ENCODE data around the gene BRME1.

The BRME1 gene

DNA sequence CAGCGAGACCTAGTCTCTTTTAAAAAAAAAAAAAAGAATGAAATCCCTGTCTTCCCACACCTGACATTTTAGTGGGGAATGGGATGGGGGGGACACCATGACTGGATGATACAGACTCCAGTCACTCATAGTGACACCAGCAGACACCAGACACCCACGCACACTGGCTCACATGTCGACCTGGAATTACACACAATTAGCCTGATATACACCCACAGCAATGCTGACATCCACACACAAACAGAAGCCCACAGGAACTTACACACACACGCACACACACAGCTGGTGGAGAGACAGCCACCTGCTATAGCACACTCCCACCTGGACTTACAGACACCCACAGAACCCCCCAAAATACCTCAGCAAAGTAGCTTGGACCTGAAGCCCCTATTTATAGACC, 37.3 kb downstream of the BRME1 start:
- DNase-seq (ENCODE audit: extremely low spot score), result no peak
- ChIA-PET POLR2A (interaction anchor here (0.7 kb wide), 1 partner anchor 71 kb away, joined by 3 read pairs; no protein-coding TSS in a partner anchor), CTCF (interaction anchor here (1.0 to 1.5 kb wide), 2 partner anchors 10 to 84 kb away, joined by 3 to 6 read pairs; no protein-coding TSS in a partner anchor)
- TF ChIP-seq CTCF (IDR thresholded peaks at IDR 0.05; ENCODE audit: control extremely low read depth, extremely low read depth, low read depth, missing control alignments), result no peak

DNA sequence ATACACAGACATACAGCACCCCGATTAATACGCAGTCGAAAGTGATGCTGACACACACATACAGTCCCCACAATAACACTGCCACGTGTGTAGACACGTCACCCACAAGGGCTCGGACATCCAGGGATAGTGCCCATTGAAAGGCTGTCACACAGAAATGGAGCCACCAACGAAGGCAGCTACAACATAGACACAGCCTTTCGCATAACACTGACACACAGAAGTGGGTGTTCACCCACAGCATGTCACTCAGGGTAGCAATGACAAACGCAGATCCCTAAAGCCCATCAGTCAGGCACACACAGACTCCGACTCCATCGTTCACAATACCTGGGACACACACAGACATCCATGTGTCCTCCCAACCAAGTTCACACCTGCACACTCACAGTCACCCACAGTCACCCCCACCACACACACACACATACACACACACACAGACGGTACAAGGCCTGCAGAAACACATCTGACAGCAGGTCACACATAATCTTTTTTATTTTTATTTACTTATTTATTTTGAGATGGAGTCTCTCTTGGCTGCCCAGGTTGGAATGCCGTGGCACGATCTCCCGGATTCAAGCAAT, 39.4 kb downstream of the BRME1 start:
- POLR2A ChIA-PET, result no interaction called here
- no peak for TF ChIP-seq CTCF (IDR thresholded peaks at IDR 0.05; ENCODE audit: control extremely low read depth, extremely low read depth, low read depth, missing control alignments)
- CTCF ChIA-PET, result no interaction called here
- no peak for DNase-seq (ENCODE audit: extremely low spot score)

DNA sequence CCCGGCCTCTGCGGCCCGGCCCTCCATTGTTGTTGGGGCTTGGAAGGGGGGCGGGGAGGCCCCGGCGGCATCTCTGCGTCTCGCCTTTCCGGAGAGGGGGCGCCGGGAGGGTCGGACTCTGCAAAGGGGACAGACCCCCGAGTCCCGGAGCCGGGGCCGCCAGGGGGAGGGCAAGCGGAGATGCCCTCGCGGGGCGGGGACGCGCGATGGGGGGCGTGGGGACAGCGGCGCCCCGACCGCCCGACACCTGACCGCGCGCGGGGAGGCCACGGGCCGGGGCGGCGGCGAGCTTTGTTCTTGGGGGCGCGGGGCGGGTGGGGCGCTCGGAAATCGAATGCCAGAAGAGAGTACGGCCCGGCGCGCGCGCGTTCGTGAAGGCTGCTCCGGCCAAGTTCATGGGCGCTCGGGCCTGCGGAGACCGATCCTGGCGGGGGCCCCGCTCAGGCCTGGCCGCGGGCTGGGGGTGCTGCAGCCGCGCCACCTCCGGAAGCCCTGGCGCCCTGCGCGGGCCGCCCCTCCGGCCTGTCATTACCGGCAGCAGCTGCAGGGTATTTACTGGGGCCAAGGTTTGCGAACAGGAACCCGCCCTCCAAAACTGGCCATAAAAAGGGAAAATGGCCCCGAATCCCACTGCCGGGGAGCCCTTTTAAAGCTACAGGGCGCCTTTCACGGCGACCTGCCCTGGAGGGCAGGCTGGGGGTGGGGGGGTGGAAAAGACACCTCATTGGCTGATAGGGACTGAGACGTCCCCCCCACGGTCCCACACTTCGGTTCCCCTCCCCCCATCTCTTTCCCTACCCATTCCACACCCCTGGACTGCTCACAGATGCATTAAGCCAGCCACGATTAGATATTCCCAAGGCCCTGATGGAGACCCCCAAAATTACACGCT, 40.1 kb downstream of the BRME1 start:
- no peak for TF ChIP-seq CTCF (IDR thresholded peaks at IDR 0.05; ENCODE audit: control extremely low read depth, extremely low read depth, low read depth, missing control alignments)
- no peak for DNase-seq (ENCODE audit: extremely low spot score)
- ChIA-PET POLR2A (no interaction called here), CTCF (no interaction called here)

GRCh38 chr19:13864667-13865570, 41.0 kb downstream of the BRME1 start:
- CTCF ChIA-PET, result interaction anchor here (1.1 to 4.4 kb wide), 3 partner anchors 15 to 83 kb away, joined by 4 to 78 read pairs (median 42); no protein-coding TSS in a partner anchor
- no peak for TF ChIP-seq CTCF (IDR thresholded peaks at IDR 0.05; ENCODE audit: control extremely low read depth, extremely low read depth, low read depth, missing control alignments)
- POLR2A ChIA-PET, result no interaction called here
- DNase-seq (ENCODE audit: extremely low spot score), result no peak

- ChIA-PET CTCF (interaction anchor here (1.1 to 4.4 kb wide), 11 partner anchors 8 to 275 kb away, joined by 4 to 90 read pairs (median 25); partner anchors contain the start of genes C19orf53 and ZSWIM4), POLR2A (no interaction called here)
- no peak for DNase-seq (ENCODE audit: extremely low spot score)
- TF ChIP-seq CTCF (IDR thresholded peaks at IDR 0.05; ENCODE audit: control extremely low read depth, extremely low read depth, low read depth, missing control alignments), result no peak
These were observed 41.8 kb downstream of the BRME1 start for GRCh38 chr19:13864046-13864666.

All from GM10248 (cell line).